Right kidney (tissue), 1 donor: ENCODE measurements around the gene CSH1.
"Not testable (repeated sequence)": the region's sequence is repeated elsewhere in the genome, so short reads cannot be mapped to it uniquely, and the experiment has no call there.

Experiments
- DNase-seq: peaks from one replicate; pipeline ENCODE4 v3.0.0-alpha.2; 2016

The CSH1 gene

DNA sequence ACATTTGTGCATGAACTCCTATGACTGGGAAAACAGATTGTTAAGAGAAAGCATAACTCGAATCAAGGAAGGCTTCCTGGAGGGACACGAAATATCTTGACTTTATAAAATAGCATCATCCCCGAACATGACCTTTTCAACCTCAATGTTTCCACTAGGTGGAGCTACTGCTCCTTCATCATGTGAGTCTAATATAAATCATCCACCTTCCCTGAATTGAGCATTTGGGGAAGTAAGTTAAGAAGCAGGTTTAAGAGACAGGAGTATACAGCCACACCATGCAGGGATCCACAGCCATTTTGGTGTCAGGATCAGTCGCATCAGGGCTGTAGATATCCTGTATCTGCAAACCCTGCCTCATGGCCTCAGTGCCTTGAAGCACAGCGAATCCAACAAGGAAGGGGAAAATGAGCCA, 7.4 kb upstream of the CSH1 start:
- not testable (repeated sequence) for DNase-seq

- not testable (repeated sequence) for DNase-seq
Observed at GRCh38 chr17:63901971-63902370, 5.6 kb upstream of the CSH1 start.

GRCh38 chr17:63898899-63899798, 2.8 kb upstream of the CSH1 start:
- DNase-seq, result not testable (repeated sequence)

- DNase-seq, result not testable (repeated sequence)
Observed at GRCh38 chr17:63894821-63895220, 1.6 kb downstream of the CSH1 start.

GRCh38 chr17:63894021-63894420, 2.4 kb downstream of the CSH1 start:
- DNase-seq, result not testable (repeated sequence)

- not testable (repeated sequence) for DNase-seq
Observed at GRCh38 chr17:63892316-63893037, 3.9 kb downstream of the CSH1 start.

GRCh38 chr17:63889026-63889848, 7.1 kb downstream of the CSH1 start:
- DNase-seq, result not testable (repeated sequence)

- not testable (repeated sequence) for DNase-seq
Observed at GRCh38 chr17:63885119-63885518, 11.3 kb downstream of the CSH1 start.

GRCh38 chr17:63882626-63883126, 13.7 kb downstream of the CSH1 start:
- not testable (repeated sequence) for DNase-seq

- no peak for DNase-seq
Observed at GRCh38 chr17:63881935-63882601, 14.3 kb downstream of the CSH1 start, which contains the start of gene GH2. GH2 (minus strand) TSS chr17:63881944; CDS start chr17:63881801, 143 bp downstream.

DNA sequence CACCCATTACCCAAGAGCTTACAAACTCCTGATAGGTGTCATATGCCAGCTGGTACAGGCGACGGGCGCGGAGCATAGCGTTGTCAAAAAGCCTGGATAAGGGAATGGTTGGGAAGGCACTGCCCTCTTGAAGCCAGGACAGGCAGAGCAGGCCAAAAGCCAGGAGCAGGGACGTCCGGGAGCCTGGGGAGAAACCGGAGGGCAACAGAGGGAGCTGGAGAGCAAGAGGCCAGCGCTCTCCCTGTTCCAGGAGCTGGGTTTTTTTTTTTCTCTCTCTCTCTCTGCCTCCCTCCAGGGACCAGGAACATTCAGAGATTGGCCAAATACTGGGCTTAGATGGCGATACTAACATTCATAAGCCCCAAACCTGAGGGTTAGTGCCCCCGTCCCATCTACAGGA, 15.0 kb downstream of the CSH1 start:
- DNase-seq, result not testable (repeated sequence)

DNA sequence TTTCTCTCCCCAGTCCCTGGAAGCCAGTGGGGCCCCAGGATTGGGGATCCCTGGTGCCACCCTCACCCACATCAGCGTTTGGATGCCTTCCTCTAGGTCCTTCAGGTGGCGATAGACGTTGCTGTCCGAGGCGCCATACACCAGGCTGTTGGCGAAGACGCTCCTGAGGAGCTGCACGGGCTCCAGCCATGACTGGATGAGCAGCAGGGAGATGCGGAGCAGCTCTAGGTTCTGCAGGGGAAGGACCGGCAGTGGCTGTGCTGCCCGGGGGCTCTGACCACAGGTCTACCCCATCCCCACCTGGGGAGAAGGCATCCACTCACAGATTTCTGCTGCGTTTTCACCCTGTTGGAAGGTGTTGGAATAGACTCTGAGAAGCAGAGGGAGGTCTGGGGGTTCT, 15.7 kb downstream of the CSH1 start:
- DNase-seq, result no peak

DNA sequence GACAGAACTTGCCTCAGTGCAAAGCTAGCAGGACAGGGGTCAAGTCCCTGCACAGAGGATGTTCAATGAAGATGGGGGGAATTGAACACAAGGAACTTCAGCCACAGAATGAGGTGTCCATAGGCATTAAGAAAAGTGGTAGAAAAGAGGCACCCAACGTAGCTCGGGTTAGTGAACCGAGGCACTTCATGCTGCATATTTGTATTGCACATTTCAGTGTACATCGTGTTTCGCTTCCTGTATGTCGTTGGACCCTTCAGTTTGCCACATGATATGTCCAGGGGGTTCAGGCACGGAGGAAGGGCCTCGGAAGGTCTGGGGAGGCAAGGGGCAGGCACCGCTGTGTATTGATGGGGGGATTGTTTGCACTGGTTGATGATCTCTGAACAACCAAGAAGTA, 18.0 kb downstream of the CSH1 start:
- DNase-seq, result not testable (repeated sequence)

DNA sequence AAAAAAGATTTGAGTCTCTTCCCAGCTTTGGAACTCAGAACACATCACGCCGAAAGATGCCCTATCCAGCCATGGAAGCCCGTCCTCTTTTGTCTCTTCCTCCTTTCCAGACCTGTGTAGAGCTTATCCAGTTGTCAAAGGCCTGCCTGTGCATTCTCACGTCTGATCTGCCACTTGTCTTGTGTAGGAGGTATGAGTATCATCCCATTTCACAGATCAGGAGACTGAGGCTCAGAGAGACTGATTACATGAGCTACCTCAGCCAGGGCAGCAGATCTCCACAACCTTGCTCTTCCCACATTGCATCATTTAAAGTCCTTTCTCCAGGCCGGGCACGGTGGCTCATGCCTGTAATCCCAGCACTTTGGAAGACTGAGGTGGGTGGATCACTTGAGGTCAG, 21.7 kb downstream of the CSH1 start:
- DNase-seq, result not testable (repeated sequence)

DNA sequence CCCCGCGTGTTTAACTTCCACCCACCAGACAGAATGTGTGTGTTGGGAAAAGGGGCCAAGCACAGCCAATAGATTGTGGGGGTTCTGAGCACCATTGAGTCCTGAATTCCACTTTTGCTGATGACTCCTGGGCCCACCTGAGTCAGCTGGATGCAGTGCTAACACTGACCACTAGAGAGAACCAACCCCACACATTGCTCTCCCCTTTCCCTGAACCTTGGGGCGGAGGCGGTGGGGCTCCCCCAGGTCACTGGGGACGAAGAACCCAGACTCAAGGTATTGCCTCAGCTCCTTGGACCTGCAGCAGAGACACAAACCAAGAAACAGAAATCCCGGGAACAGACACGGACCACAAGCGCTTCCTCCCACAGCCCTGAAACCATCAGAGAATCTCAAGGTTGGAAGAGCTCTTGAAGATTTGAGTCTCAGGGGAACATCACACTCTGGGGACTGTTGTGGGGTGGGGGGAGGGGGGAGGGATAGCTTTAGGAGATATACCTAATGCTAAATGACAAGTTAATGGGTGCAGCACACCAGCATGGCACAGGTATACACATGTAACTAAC, 22.2 kb downstream of the CSH1 start:
- DNase-seq, result not testable (repeated sequence)

DNA sequence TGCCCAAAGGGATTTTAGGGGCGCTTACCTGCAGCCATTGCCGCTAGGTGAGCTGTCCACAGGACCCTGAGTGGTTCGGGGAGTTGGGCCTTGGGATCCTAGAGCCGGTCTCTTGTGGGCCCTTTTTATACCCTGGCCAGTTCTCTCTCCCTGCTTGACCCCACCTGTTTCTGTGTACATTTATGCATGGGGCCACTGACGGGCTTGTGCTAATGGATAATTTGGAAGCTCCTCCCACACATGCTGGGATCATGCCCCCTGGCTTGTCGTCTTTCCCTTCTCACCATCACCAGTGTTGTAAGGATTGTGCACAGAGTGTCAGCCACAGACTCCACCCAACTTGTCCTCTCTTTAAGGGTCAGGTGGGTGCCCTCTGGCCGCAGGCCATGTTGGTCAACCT, 22.8 kb downstream of the CSH1 start, which contains the start of gene CSH2:
TSS of gene CSH2 (minus strand) at position 101 of the 400 bp plus-strand sequence. CDS start at position 38, 63 bp downstream.
- not testable (repeated sequence) for DNase-seq

DNA sequence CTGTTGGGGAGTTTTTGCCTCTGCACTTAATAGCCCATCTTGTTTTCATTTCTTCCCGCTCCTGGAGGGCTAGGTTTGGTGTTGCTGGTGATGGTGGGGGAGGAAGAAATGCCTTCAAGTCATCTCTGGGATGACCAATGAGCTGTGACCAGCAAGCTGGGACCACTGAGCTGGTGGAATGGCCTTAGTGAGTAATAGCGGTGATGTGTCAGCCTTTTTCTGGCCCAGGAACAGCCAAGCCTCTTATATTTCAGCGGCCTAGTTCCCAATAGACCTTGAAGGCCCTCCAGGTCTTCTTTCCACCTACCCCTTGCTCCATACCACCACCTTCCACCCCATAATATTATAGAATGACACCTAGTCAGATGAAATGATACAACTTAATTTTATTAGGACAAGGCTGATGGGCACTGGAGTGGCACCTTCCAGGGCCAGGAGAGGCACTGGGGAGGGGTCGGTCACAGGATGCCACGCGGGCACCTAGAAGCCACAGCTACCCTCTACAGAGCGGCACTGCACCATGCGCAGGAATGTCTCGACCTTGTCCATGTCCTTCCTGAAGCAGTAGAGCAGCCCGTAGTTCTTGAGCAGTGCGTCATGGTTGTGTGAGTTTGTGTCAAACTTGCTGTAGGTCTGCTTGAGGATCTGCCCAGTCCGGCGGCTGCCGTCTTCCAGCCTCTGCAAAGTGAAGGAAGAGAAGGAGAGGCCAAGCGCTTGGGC, 24.6 kb downstream of the CSH1 start:
- not testable (repeated sequence) for DNase-seq

GRCh38 chr17:63870292-63870665, 26.1 kb downstream of the CSH1 start:
- not testable (repeated sequence) for DNase-seq

GRCh38 chr17:63869491-63870291, 26.7 kb downstream of the CSH1 start:
- not testable (repeated sequence) for DNase-seq
